HepG2 (cell line): ENCODE measurements around the gene UQCRFS1. TPM values are rescaled to one million over a fixed set of nuclear protein-coding genes. Genes with fewer than 3 reads are reported as not detected.

Experiments
- ATAC-seq: fragments of 200-7000 bp; cut with Tn5 transposase; 3 replicates; pipeline ENCODE4 v1.9.1; 2020; ENCODE audit warnings: mild to moderate bottlenecking, moderate library complexity
- BruUV-seq: library from RNA; stranded (reverse); fragments of 400-500 nt; replicated peaks from 2 replicates; lab custom pipeline; 2021; lab: Mats Ljungman, UMichigan
- CTCF ChIA-PET: fragments of 300-600 bp; formaldehyde crosslinking; extraction: SDS; loops from one replicate; lab custom pipeline; 2021; ENCODE audit warnings: low total read pairs, inconsistent platforms, low intra/inter-chr PET ratio; lab: Yijun Ruan, JAX
- POLR2A ChIA-PET: fragments of 350-600 bp; sonication (Branson Sonifier 250); formaldehyde crosslinking; loops from one replicate; lab custom pipeline; 2020; ENCODE audit warnings: antibody characterized with exemption, inconsistent platforms; lab: Yijun Ruan, JAX
- DNase-seq: peaks from one replicate; pipeline ENCODE4 v3.0.0-alpha.2; 2015; ENCODE audit warnings: low spot score
- FAIRE-seq: peaks from 3 replicates; lab custom pipeline; 2011; peaks lifted over from hg19 to GRCh38; lab: Jason Lieb, UNC
- H2AFZ ChIP-seq: one replicate; pipeline ENCODE4 v1.6.1; 2011; ENCODE audit warnings: low read length, inconsistent platforms
- H3K27ac ChIP-seq: fragments of 300-600 bp; 3 replicates; pipeline ENCODE4 v1.8.0; 2011; ENCODE audit warnings: mixed run types, mild to moderate bottlenecking, mixed read lengths, low read length, inconsistent platforms; ENCODE audit not compliant: insufficient read depth; ENCODE audit errors: extremely low read length
- H3K27me3 ChIP-seq, 2 experiments: fragments of 200-600 bp in 1 of 2; 2 replicates in 1 of 2; 3 replicates in 1 of 2; pipeline versions ENCODE4 v1.6.0 to v1.8.0; 2011; ENCODE audit warnings: low read length in 2 of 2, mild to moderate bottlenecking in 2 of 2, moderate library complexity in 2 of 2, inconsistent platforms in 1 of 2; ENCODE audit not compliant: insufficient read depth in 2 of 2, control insufficient read depth in 1 of 2
- H3K36me3 ChIP-seq, 2 experiments: fragments of 200-600 bp in 1 of 2; replicated peaks in 1 of 2; 2 replicates in 1 of 2; 3 replicates in 1 of 2; pipeline versions ENCODE4 v1.5.1 to v1.8.0; 2011; ENCODE audit warnings: low read length in 2 of 2, inconsistent platforms in 1 of 2; ENCODE audit not compliant: insufficient read depth in 2 of 2, control insufficient read depth in 1 of 2
- H3K4me1 ChIP-seq: 2 replicates; pipeline ENCODE4 v1.5.1; 2012; ENCODE audit warnings: low read length, inconsistent platforms; ENCODE audit not compliant: insufficient read depth
- H3K4me2 ChIP-seq: 2 replicates; pipeline ENCODE4 v1.6.0; 2011; ENCODE audit warnings: low read depth, low read length, inconsistent platforms
- H3K4me3 ChIP-seq, 3 experiments: fragments of 200-600 bp in 1 of 3; sonication (generic), shearing (Covaris generic) in 1 of 3; replicated peaks in 1 of 3; 2 replicates each; pipeline ENCODE4 v1.5.1; 2011 to 2016; ENCODE audit warnings: low read length in 3 of 3, inconsistent platforms in 2 of 3, low read depth in 2 of 3, mild to moderate bottlenecking in 2 of 3, control low read depth in 1 of 3, mixed read lengths in 1 of 3; ENCODE audit not compliant: insufficient read depth in 1 of 3
- H3K79me2 ChIP-seq: one replicate; pipeline ENCODE4 v1.6.1; 2011; ENCODE audit warnings: low read length, inconsistent platforms; ENCODE audit not compliant: insufficient read depth
- H3K9ac ChIP-seq: 2 replicates; pipeline ENCODE4 v1.6.0; 2011; ENCODE audit warnings: mild to moderate bottlenecking, low read depth, low read length, inconsistent platforms; ENCODE audit not compliant: insufficient read depth
- H3K9me3 ChIP-seq: 2 replicates; pipeline ENCODE4 v1.5.1; 2012; ENCODE audit warnings: mild to moderate bottlenecking, low read length
- H4K20me1 ChIP-seq: 2 replicates; pipeline ENCODE4 v1.6.0; 2011; ENCODE audit warnings: inconsistent platforms, mild to moderate bottlenecking, low read length, moderate library complexity; ENCODE audit not compliant: insufficient read depth
- ATF1 ChIP-seq: IDR thresholded peaks from 2 replicates; pipeline ENCODE4 v1.6.1; 2016; ENCODE audit warnings: mild to moderate bottlenecking, control low read depth
- CSRNP1 ChIP-seq: sonication (generic); formaldehyde crosslinking; IDR thresholded peaks from 2 replicates; pipeline ENCODE4 v1.8.1; 2023; ENCODE audit warnings: mild to moderate bottlenecking, missing genetic modification reagents
- ETV6 ChIP-seq: sonication (generic); formaldehyde crosslinking; conservative IDR thresholded peaks from 2 replicates; pipeline ENCODE4 v1.4.0; 2020; ENCODE audit warnings: missing genetic modification reagents
- FOXA1 ChIP-seq, 2 experiments: fragments of 450-650 bp in 1 of 2; sonication (generic) in 1 of 2; formaldehyde crosslinking in 1 of 2; IDR thresholded peaks; 2 replicates each; pipeline versions ENCODE4 v1.4.0 to v1.6.1; 2016 to 2020; ENCODE audit warnings: missing genetic modification reagents in 1 of 2
- HNRNPUL1 ChIP-seq: fragments of 200-400 bp; formaldehyde crosslinking; IDR thresholded peaks from 2 replicates; pipeline ENCODE4 v1.6.1; 2017; ENCODE audit warnings: low read depth, mild to moderate bottlenecking, low read length, moderate library complexity
- KAT2B ChIP-seq: fragments of 150-350 bp; IDR thresholded peaks from 2 replicates; pipeline ENCODE4 v1.6.1; 2014; ENCODE audit warnings: low read depth, low read length, borderline replicate concordance
- KLF12 ChIP-seq: sonication (generic); formaldehyde crosslinking; IDR thresholded peaks from 2 replicates; pipeline ENCODE4 v1.4.0; 2020; ENCODE audit warnings: missing genetic modification reagents, borderline replicate concordance
- KLF6 ChIP-seq: IDR thresholded peaks from 2 replicates; pipeline ENCODE4 v1.8.0; 2016; ENCODE audit warnings: missing biosample characterization, missing genetic modification reagents
- MAFK ChIP-seq, 2 experiments: IDR thresholded peaks in 1 of 2; conservative IDR thresholded peaks in 1 of 2; 2 replicates each; pipeline ENCODE4 v1.6.1; 2011; ENCODE audit warnings: improper control_type of control experiment in 2 of 2, low read length in 2 of 2
- NBN ChIP-seq: fragments of 450-650 bp; conservative IDR thresholded peaks from 2 replicates; pipeline ENCODE4 v1.6.1; 2017
- NR3C1 ChIP-seq: sonication (generic); formaldehyde crosslinking; IDR thresholded peaks from 2 replicates; pipeline ENCODE4 v1.4.0; 2020; ENCODE audit warnings: missing genetic modification reagents
- PRMT3 ChIP-seq: sonication (generic); formaldehyde crosslinking; IDR thresholded peaks from 2 replicates; pipeline ENCODE4 v1.8.1; 2022; ENCODE audit warnings: low read depth, mild to moderate bottlenecking, moderate library complexity, missing genetic modification reagents, borderline replicate concordance
- ZBTB2 ChIP-seq: sonication (generic); formaldehyde crosslinking; IDR thresholded peaks from 2 replicates; pipeline ENCODE4 v1.8.0; 2022; ENCODE audit warnings: low read depth, missing genetic modification reagents
- ZFP36L1 ChIP-seq: sonication (generic); formaldehyde crosslinking; IDR thresholded peaks from 2 replicates; pipeline ENCODE4 v1.8.0; 2022; ENCODE audit warnings: mild to moderate bottlenecking, missing genetic modification reagents, moderate library complexity
- ZNF7 ChIP-seq: IDR thresholded peaks from 2 replicates; pipeline ENCODE4 v1.6.1; 2016; ENCODE audit warnings: missing biosample characterization, missing genetic modification reagents
- ZSCAN30 ChIP-seq: sonication (generic); formaldehyde crosslinking; IDR thresholded peaks from 2 replicates; pipeline ENCODE4 v1.5.0; 2020; ENCODE audit warnings: mild to moderate bottlenecking, missing genetic modification reagents
- WGBS: methylation state at CpG from one replicate; pipeline ENCODE4 v1.1.6; 2017; ENCODE audit warnings: low lambda C conversion rate; 5-methylcytosine and 5-hydroxymethylcytosine counted together
- in situ Hi-C: cut with HindIII; loops from 2 replicates; pipeline ENCODE4 v1.10.0; 2017; ENCODE audit warnings: low pct_unique_long_range_greater_than_20kb; ENCODE audit not compliant: extremely low pct_ligation_motif_present
- intact Hi-C: fragments of 100-400 bp; cut with micrococcal nuclease; formaldehyde crosslinking; loops from one replicate; pipeline ENCODE4 v1.10.0; 2022; ENCODE audit not compliant: unreplicated experiment
- polyA plus RNA-seq, 8 experiments: library from polyadenylated mRNA; depleted of rRNA in 3 of 8; stranded (reverse) in 7 of 8; unstranded in 1 of 8; fragments of >200 nt; fragmentation: Illumina TruSeq in 4 of 8; extraction: Trizol in 4 of 8; gene quantifications; 2 replicates each; pipeline versions ENCODE4 v1.2.1 to v1.2.3, GENCODE V29; 2011 to 2016; ENCODE audit warnings: low read depth in 4 of 8, missing spikeins in 1 of 8, mixed read lengths in 1 of 8; ENCODE audit not compliant: insufficient read depth in 1 of 8
- total RNA-seq, 5 experiments: library from RNA; depleted of rRNA; stranded (reverse); fragments of >200 nt; fragmentation: Illumina TruSeq; extraction: Trizol; gene quantifications; 2 replicates each; pipeline ENCODE4 v1.2.3, GENCODE V29; 2016; ENCODE audit warnings: low read depth in 1 of 5
- TF ChIP-seq, protein P1 (sequence below): sonication (generic); formaldehyde crosslinking; IDR thresholded peaks from 2 replicates; pipeline ENCODE4 v1.8.0; 2022; ENCODE audit warnings: mild to moderate bottlenecking, missing genetic modification reagents, moderate library complexity

The UQCRFS1 gene
- total and polyA plus RNA-seq, 2 of the 13 experiments (the other 11 are each of a cell fraction or from before 2014, with no cell fraction given): 49.5 to 51.1 TPM

GRCh38 chr19:29247051-29247450 lies 34.1 kb upstream of the UQCRFS1 start:
- Histone ChIP-seq H3K79me2 (no peaks in the 10 kb centered on the region), H4K20me1 (no peaks in the 10 kb centered on the region), H2AFZ (no peak overlapping the region), H3K4me1 (no peaks in the 10 kb centered on the region), H3K36me3 (no peaks in the 10 kb centered on the region), H3K27me3 (no peaks in the 10 kb centered on the region; a peak in 1 of 5 replicates), H3K4me3 (no peak overlapping the region), H3K9me3 (no peaks in the 10 kb centered on the region), H3K9ac (no peak overlapping the region), H3K27ac (no peak overlapping the region), H3K4me2 (no peak overlapping the region)
- in situ Hi-C loops: no loop called here
- FAIRE-seq (no peak), ATAC-seq (no peak), DNase-seq (no peak)
- intact Hi-C loops: no loop called here
- no TSS peak for BruUV-seq
- CTCF ChIA-PET: no interaction called here
- WGBS: 0% methylated on average over 3 of the region's 3 CpGs
- TF ChIP-seq MAFK (conservative IDR thresholded peaks at IDR 0.05 in 1 of 2, IDR thresholded peaks at IDR 0.05 in 1 of 2; ENCODE audit: low read length in 2 of 2) (no peak), HNRNPUL1 (no peak), CSRNP1 (CRISPR knock-in tag) (no peak), KAT2B (no peak), KLF6 (CRISPR knock-in tag) (no peak), KLF12 (CRISPR knock-in tag) (no peak), FOXA1 (IDR thresholded peaks at IDR 0.05) (no peak), FOXA1 (CRISPR knock-in tag; IDR thresholded peaks at IDR 0.05) (no peak), NBN (no peak), PRMT3 (CRISPR knock-in tag) (no peak), ATF1 (CRISPR knock-in tag) (no peak), ZFP36L1 (CRISPR knock-in tag) (no peak), ZSCAN30 (CRISPR knock-in tag) (no peak), NR3C1 (CRISPR knock-in tag) (no peak), ETV6 (CRISPR knock-in tag) (no peak), ZBTB2 (CRISPR knock-in tag) (no peak), ZNF7 (no peak)
- TF ChIP-seq, protein P1, sequence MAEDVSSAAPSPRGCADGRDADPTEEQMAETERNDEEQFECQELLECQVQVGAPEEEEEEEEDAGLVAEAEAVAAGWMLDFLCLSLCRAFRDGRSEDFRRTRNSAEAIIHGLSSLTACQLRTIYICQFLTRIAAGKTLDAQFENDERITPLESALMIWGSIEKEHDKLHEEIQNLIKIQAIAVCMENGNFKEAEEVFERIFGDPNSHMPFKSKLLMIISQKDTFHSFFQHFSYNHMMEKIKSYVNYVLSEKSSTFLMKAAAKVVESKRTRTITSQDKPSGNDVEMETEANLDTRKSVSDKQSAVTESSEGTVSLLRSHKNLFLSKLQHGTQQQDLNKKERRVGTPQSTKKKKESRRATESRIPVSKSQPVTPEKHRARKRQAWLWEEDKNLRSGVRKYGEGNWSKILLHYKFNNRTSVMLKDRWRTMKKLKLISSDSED (CRISPR knock-in tag): no peak
- TF ChIP-seq, all 625 proteins: peak for 0
- POLR2A ChIA-PET: no interaction called here
